GM18508 (cell line): Measurements from ENCODE around the gene DNAH8.
"Not testable (repeated sequence)": the region's sequence is repeated elsewhere in the genome, so short reads cannot be mapped to it uniquely, and the experiment has no call there.

Experiments
- ATAC-seq: cut with Tn5 transposase; IDR thresholded peaks from one replicate; pipeline ENCODE4 v1.9.1; 2021; ENCODE audit warnings: moderate number of reproducible peaks; ENCODE audit not compliant: insufficient read depth, unreplicated experiment

DNAH8 gene

GRCh38 chr6:38827024-38827423 is 111.9 kb downstream of the DNAH8 start:
- no peak for ATAC-seq

DNA sequence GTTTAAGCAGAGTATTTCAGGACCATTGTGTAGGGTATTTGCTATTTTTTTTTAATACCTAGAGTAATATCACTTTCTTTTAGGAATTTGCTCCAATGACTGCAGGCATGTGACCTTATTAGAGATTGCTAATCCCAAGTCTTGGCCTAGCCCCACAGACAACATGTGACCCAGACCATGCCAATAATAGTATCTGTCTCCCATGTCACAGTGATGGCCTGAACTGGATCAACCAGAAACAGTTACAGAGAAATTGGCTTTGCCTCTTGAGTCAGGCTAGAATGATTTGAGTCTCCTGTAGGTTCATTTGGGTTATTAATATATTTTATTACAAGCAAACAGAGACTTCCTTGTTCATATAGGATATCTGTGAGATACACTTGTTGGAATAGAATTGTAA is 116.8 kb downstream of the DNAH8 start:
- ATAC-seq = no peak

GRCh38 chr6:38833320-38833719 is 118.2 kb downstream of the DNAH8 start:
- ATAC-seq = no peak

DNA sequence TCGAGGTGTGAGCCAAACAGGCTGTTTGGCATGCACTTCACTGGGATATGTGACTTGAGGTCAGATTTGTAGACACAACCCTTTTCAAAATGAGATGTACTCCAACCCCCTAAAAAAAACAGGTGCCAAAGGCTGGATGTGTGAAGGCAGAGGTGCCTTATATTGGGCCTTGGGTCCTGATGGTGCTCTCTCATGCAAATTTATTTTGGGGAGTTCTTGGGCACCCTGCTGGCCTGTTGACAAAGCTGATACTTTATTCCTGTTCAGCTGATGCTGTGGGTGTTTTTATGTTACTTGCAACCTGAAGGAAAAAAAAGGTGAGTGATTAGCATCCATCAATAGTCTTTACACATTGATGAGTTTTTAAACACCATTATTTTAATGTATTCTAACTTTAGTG is 121.5 kb downstream of the DNAH8 start:
- ATAC-seq = no peak

DNA sequence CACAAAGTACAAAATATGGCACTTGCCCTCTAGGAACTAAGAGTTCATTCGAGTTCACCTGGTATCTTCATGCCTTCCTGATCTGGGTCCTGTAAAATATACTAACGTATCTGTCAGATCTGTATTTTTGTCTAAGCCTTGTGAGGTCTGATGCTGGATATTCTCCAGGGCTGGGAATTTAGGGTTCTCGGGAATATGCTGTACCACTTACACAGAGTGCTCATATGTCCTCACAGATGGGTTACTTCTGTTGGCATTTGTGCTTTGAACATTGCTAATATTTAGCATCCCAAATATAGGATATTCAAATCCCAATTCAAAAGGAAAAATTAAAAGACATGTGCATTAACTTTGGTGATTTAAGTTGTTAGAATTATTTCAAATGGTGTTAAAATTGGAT is 122.0 kb downstream of the DNAH8 start:
- ATAC-seq = no peak

- ATAC-seq = no peak
Observed at GRCh38 chr6:38843798-38844197, 128.7 kb downstream of the DNAH8 start.

DNA sequence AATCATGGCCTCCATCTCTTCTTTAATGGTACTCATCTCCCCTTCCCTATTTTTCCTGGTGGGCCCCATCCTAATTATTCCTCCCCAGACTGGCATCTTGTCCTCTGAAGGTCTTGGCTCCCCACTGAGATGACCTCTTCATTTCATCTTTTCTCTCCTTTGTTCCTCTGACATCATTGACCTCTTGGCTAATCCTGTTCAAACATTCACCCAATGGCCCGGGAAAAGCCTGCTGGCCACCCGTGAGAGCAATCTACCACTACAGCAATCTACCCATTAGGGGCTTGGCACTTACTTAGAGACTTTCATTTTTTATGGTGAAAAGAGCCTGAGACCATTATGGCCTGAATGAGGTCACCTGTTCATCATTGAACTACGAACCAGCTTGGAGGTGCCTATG is 130.8 kb downstream of the DNAH8 start:
- no peak for ATAC-seq

DNA sequence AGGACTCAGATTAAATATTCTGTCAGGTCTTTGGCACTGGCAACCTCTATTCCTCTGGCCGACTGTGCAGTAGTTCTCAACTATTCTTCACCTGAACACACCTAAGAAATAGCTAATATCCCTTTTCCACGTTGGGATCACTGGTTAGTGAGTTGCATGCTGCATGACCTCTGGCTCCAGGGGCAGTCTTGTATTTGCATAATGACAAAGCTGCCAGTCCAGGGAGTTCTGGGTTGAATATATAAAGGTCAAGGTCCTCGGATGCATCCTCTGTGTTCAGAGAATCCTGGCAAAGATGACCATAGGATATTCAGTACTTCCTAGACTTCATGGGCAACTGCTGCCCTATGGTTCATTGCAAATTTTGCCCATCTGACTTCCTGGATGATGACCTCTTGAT is 131.2 kb downstream of the DNAH8 start:
- no peak for ATAC-seq

GRCh38 chr6:38846844-38847243 is 131.7 kb downstream of the DNAH8 start:
- no peak for ATAC-seq

GRCh38 chr6:38847497-38847896 is 132.4 kb downstream of the DNAH8 start:
- ATAC-seq = no peak

DNA sequence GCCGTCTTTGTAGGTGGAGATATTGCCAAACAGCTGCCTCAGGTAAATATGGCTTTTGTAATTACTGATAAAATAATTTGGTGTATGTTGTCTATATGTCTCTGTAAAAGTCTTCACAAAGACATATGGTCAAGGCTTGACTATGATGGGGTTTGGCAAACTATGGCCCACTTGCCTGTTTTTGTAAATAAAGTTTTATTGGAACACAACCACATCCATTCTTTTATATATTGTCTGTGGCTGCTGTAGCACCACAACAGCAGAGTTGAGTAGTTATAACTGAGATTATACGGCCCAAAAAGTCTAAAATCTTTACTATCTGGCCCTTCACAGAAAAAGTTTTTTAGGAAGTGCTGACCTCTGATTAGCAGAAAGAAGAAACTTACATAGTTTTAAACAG is 133.6 kb downstream of the DNAH8 start:
- no peak for ATAC-seq

DNA sequence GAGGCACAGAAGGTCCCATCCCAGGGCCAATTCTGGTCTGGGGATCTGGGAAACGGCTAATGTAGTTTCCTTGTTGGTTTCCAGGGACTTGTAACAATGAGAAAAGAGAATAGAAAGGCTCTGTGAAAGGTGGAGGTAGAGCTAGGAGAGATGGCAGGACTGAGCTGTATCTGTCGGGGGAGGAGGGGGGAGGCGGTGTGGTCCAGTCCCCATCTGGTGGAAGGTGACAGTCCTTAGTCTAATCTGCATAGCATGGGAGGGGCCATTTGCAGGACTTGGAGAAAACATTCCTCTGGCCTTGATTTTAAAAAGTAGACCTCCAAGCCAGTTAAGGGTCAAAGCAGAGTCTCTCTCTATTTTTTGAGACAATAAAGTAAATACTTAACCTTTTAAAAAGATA is 137.1 kb downstream of the DNAH8 start:
- no peak for ATAC-seq

GRCh38 chr6:38853236-38853635 is 138.1 kb downstream of the DNAH8 start:
- no peak for ATAC-seq

- no peak for ATAC-seq
Observed at GRCh38 chr6:38856492-38856891, 141.4 kb downstream of the DNAH8 start.

DNA sequence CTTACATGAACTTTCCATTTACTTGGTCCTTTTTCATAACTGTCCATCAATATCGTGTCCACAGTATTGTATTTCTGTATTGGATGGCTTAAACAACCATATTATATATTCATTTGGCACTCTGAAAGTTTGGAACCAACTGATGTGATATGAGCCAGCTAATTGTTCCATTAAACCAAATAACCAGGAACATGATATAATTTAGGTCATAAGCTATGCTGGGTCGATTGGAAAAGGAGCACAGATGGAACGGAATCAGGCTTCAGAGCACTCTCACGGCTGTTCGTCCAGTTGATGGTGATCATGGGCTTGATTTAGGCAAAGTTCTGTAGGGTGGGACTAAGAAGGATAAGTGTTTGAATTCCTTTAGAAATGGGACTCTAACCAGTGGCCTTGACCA is 142.7 kb downstream of the DNAH8 start:
- ATAC-seq = no peak

DNA sequence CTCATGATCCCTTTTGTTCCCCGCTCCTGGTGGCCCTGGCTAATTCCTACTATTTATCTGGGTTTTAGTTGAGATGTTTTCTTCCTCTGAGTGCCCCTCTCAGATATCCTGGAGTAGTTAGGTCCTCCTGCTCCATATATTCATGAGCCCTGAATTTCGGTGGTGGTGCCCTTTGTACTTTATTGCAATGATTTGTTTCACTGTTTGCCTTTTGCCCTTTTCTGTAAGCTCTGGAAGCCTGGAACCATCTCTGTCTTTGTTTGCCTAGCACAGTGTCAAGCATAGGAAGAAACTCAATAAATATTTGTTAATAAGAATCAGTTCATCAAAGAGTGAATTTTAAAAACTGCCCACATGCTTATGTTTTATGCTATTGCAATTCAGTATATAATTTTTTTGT is 144.9 kb downstream of the DNAH8 start:
- ATAC-seq = no peak

DNA sequence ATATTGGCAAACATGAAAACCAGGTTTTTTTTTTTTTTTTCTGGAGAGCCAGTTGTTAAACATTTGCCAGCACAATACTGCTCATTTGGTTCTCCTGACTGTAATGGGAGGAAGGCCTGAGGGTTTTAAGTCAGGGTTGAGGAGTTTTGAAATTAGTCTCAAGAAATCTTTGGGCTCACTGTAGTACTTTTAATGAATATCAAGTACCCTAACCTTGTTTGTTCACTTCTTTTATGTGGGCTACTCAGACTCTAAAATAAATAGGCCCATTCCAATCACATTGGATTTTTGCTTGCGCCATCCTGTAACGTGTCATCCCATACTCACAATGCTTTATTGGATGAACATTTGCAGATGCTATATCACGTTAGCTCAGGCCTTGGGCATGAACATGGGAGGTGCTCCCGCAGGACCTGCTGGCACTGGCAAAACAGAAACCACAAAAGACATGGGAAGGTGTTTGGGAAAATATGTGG is 146.9 kb downstream of the DNAH8 start:
- no peak for ATAC-seq

GRCh38 chr6:38865521-38866174 is 150.5 kb downstream of the DNAH8 start:
- ATAC-seq = no peak

- no peak for ATAC-seq
Observed at GRCh38 chr6:38867726-38868125, 152.6 kb downstream of the DNAH8 start.

DNA sequence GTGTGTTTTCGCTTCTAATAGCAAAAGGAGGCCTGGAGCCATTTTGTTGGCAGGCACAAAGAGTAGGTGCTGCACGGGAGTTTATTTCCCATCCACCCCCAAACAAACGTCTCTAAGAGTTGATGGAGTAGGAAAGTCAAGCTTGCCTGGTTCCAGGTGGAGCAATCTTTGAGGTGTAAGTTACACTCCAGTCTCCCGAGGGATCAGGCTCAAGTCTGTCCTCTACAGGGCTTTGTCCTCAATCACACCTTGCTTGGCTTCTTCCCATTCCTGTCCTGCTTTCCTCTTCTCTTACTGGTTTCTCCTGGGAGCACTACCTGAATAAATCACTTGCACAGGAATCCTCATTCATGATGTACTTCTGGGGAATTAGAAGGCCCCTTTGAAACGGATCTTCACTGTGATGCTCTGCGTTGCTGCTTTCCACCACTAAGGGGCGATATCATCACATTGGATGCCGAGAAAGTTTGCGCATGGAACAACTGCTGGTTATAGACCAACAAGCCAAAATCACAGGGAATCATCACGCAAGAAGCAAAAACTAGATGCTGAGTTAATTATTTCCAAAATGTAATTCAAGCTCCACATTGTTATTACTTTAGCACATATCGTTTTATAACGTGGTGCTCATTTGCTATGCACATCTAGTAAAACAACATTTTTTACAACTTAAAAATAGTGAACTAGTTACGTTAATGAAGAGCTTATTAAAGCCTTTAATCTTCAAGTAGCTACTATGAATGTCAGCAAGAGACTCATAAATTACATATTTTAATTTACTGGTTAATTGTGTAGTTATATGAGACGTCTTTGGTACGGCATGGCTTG is 156.8 kb downstream of the DNAH8 start:
- ATAC-seq = no peak

DNA sequence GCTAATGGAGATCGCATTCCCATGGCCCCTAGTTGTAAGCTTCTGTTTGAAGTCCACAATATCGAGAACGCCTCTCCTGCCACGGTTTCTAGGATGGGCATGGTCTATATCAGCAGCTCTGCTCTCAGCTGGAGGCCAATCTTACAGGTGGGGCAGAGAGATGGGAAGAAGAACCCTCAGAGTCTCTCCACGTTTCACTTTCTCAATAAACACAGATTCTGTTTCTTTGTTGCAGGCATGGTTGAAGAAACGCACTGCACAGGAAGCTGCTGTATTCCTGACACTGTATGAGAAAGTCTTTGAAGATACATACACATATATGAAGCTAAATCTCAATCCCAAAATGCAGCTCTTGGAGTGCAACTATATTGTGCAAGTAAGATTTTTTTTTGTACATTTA is 157.9 kb downstream of the DNAH8 start:
- no peak for ATAC-seq

- not testable (repeated sequence) for ATAC-seq
Observed at GRCh38 chr6:38873816-38874215, 158.7 kb downstream of the DNAH8 start.
